SU-DHL-6 (cell line): ENCODE data around the gene TRIM17.

Experiments used
- EZH2phosphoT487 ChIP-seq: fragments of 200-600 bp; sonication (generic), shearing (Covaris generic); conservative IDR thresholded peaks from 2 replicates; pipeline ENCODE4 v1.6.1; 2018; ENCODE audit warnings: mild to moderate bottlenecking, antibody characterized with exemption, low read length, moderate library complexity, mixed read lengths
- TF ChIP-seq, protein P1 (sequence below): fragments of 200-600 bp; sonication (generic); IDR thresholded peaks from one replicate; pipeline ENCODE4 v1.5.1; 2017; ENCODE audit warnings: antibody characterized with exemption, mild to moderate bottlenecking, low read length, moderate library complexity; ENCODE audit not compliant: insufficient read depth, poor library complexity, severe bottlenecking

DNA sequence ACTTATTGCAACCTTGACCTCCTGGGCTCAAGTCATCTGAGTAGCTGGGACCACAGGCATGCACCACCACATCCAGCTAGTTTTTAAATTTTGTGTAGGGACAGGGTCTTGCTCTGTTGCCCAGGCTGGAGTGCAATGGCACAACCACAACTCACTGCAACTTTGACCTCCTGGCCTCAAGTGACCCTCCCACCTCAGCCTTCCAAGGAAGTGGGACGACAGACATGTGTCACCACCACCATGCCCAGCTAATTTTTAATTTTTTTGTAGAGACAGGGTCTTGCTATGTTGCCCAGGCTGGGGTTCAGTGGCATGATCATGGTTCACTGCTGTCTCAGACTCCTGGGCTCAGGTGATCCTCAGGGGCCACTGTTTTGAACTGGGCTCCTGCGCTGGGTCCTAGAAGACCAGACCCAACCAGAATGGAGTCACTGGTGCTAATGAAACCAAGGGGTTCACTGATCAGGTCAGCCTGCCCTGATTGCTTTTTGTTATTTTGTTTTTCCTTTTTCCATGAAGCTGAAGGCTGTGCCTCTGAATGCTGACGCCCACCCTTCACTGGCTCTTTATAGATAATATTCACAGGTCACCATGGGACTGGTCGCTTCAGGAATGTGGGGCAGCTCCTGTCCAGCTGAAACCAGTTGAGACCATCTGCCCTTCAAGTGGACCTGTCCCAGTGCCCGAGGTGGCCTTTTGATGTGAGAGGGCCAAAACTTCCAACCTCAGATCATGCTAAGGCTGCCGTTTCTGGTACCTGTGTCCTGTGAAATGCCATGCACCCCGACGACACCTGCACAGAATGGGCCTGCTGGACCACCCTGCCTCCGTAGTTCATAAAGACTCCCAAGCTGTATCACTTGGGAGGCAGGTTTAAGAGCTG is 4.9 kb downstream of the TRIM17 start:
- TF ChIP-seq, protein P1, sequence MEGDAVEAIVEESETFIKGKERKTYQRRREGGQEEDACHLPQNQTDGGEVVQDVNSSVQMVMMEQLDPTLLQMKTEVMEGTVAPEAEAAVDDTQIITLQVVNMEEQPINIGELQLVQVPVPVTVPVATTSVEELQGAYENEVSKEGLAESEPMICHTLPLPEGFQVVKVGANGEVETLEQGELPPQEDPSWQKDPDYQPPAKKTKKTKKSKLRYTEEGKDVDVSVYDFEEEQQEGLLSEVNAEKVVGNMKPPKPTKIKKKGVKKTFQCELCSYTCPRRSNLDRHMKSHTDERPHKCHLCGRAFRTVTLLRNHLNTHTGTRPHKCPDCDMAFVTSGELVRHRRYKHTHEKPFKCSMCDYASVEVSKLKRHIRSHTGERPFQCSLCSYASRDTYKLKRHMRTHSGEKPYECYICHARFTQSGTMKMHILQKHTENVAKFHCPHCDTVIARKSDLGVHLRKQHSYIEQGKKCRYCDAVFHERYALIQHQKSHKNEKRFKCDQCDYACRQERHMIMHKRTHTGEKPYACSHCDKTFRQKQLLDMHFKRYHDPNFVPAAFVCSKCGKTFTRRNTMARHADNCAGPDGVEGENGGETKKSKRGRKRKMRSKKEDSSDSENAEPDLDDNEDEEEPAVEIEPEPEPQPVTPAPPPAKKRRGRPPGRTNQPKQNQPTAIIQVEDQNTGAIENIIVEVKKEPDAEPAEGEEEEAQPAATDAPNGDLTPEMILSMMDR: no peak
- no peak for TF ChIP-seq EZH2phosphoT487
